Stimulated activated CD4-positive, alpha-beta T cell treated with anti-CD3 and anti-CD28 coated beads, TNF-alpha, amount 100 ng/mL, for 48 hours (primary cell): ENCODE results near the gene ZNF319.

Experiments used
- DNase-seq, 3 donors: peaks; one replicate each; pipeline ENCODE4 v3.0.0-alpha.2; 2020; ENCODE audit warnings: low read depth in 3 of 3

ZNF319 gene

GRCh38 chr16:58037365-58038057 lies 37.0 kb upstream of the ZNF319 start:
- no peak for DNase-seq

- no peak for DNase-seq
Measured at GRCh38 chr16:58036943-58037342, 36.5 kb upstream of the ZNF319 start.

GRCh38 chr16:58035356-58036170 lies 35.1 kb upstream of the ZNF319 start:
- no peak for DNase-seq

- no peak for DNase-seq
Measured at GRCh38 chr16:58034774-58035173, 34.3 kb upstream of the ZNF319 start.

- no peak for DNase-seq
Measured at GRCh38 chr16:58034128-58034685, 33.7 kb upstream of the ZNF319 start.

GRCh38 chr16:58032710-58033293 lies 32.3 kb upstream of the ZNF319 start:
- no peak for DNase-seq

- DNase-seq, result no peak
Measured at GRCh38 chr16:58031016-58031800, 30.7 kb upstream of the ZNF319 start.

GRCh38 chr16:58030136-58030840 lies 29.8 kb upstream of the ZNF319 start:
- no peak for DNase-seq

- no peak for DNase-seq
Measured at GRCh38 chr16:58029410-58029809, 28.9 kb upstream of the ZNF319 start.

- no peak for DNase-seq
Measured at GRCh38 chr16:58028541-58029070, 28.1 kb upstream of the ZNF319 start.

- DNase-seq, result no peak
Measured at GRCh38 chr16:58027916-58028455, 27.5 kb upstream of the ZNF319 start.

GRCh38 chr16:58027161-58027915 lies 26.9 kb upstream of the ZNF319 start:
- DNase-seq, result no peak

- DNase-seq, result no peak
Measured at GRCh38 chr16:58026705-58027160, 26.3 kb upstream of the ZNF319 start.

GRCh38 chr16:58026139-58026704 lies 25.8 kb upstream of the ZNF319 start:
- peak in 1 of 3 donors; percentile 7 for DNase-seq

GRCh38 chr16:58025351-58026138 lies 25.1 kb upstream of the ZNF319 start, which contains the start of gene MMP15:
Gene MMP15, plus strand, starts transcription at chr16:58025754. Its CDS starts 597 bp downstream, at chr16:58026351.
- peak; percentile 21 to 50 (median 22) for DNase-seq

- no peak for DNase-seq
Measured at GRCh38 chr16:58024486-58025350, 24.2 kb upstream of the ZNF319 start.
